Keratinocyte (primary cell): ENCODE measurements around the gene THRAP3. TPM values are rescaled to one million over a fixed set of nuclear protein-coding genes. Genes with fewer than 3 reads are reported as not detected.

ENCODE experiments used
- DNase-seq: peaks from one replicate; pipeline ENCODE4 v3.0.0-alpha.2; 2011; ENCODE audit warnings: low read depth, missing footprints, low spot score
- FAIRE-seq: peaks from 2 replicates; lab custom pipeline; 2011; peaks lifted over from hg19 to GRCh38; lab: Jason Lieb, UNC
- H2AFZ ChIP-seq: 2 replicates; pipeline ENCODE4 v1.6.0; 2012; ENCODE audit warnings: low read length, control low read depth, inconsistent platforms; ENCODE audit not compliant: control insufficient read depth
- H3K27ac ChIP-seq: 2 replicates; pipeline ENCODE4 v1.5.1; 2011; ENCODE audit warnings: low read length; ENCODE audit not compliant: control insufficient read depth, insufficient read depth
- H3K27me3 ChIP-seq: 3 replicates; pipeline ENCODE4 v1.6.0; 2011; ENCODE audit warnings: low read length; ENCODE audit not compliant: control insufficient read depth, insufficient read depth; ENCODE audit errors: extremely low read depth
- H3K36me3 ChIP-seq, 2 experiments: 2 replicates in 1 of 2; 3 replicates in 1 of 2; pipeline ENCODE4 v1.5.1; 2011; ENCODE audit warnings: low read length in 2 of 2, mild to moderate bottlenecking in 1 of 2; ENCODE audit not compliant: control insufficient read depth in 2 of 2, insufficient read depth in 2 of 2; ENCODE audit errors: extremely low read depth in 1 of 2
- H3K4me1 ChIP-seq: 3 replicates; pipeline ENCODE4 v1.5.1; 2011; ENCODE audit warnings: low read length; ENCODE audit not compliant: control insufficient read depth, insufficient read depth; ENCODE audit errors: extremely low read depth
- H3K4me2 ChIP-seq: 3 replicates; pipeline ENCODE4 v1.6.0; 2011; ENCODE audit warnings: low read depth, low read length; ENCODE audit not compliant: control insufficient read depth, insufficient read depth; ENCODE audit errors: extremely low read depth
- H3K4me3 ChIP-seq, 3 experiments: fragments of 200-600 bp in 1 of 3; sonication (generic) in 1 of 3; 2 replicates in 2 of 3; 3 replicates in 1 of 3; pipeline ENCODE4 v1.5.1; 2011 to 2016; ENCODE audit warnings: low read length in 3 of 3, mild to moderate bottlenecking in 3 of 3, control low read depth in 2 of 3, inconsistent platforms in 1 of 3, low read depth in 1 of 3, mixed read lengths in 1 of 3, mixed run types in 1 of 3, moderate library complexity in 1 of 3; ENCODE audit not compliant: control insufficient read depth in 2 of 3, insufficient read depth in 2 of 3; ENCODE audit errors: extremely low read depth in 1 of 3
- H3K79me2 ChIP-seq: 2 replicates; pipeline ENCODE4 v1.6.0; 2012; ENCODE audit warnings: low read length; ENCODE audit not compliant: control insufficient read depth, insufficient read depth
- H3K9ac ChIP-seq: 3 replicates; pipeline ENCODE4 v1.6.0; 2011; ENCODE audit warnings: low read length; ENCODE audit not compliant: control insufficient read depth, insufficient read depth; ENCODE audit errors: extremely low read depth
- H3K9me1 ChIP-seq: 3 replicates; pipeline ENCODE4 v1.6.0; 2011; ENCODE audit warnings: low read length; ENCODE audit not compliant: control insufficient read depth, insufficient read depth; ENCODE audit errors: extremely low read depth
- H3K9me3 ChIP-seq: 2 replicates; pipeline ENCODE4 v1.5.1; 2012; ENCODE audit warnings: low read depth, low read length; ENCODE audit not compliant: control insufficient read depth
- H4K20me1 ChIP-seq: 3 replicates; pipeline ENCODE4 v1.6.0; 2011; ENCODE audit warnings: low read length; ENCODE audit not compliant: control insufficient read depth, insufficient read depth; ENCODE audit errors: extremely low read depth
- CTCF ChIP-seq, 3 experiments: IDR thresholded peaks in 1 of 3; conservative IDR thresholded peaks in 1 of 3; optimal IDR thresholded peaks in 1 of 3; 2 replicates in 2 of 3; 3 replicates in 1 of 3; pipeline versions ENCODE3 to v1.5.1; 2011; ENCODE audit warnings: low read length in 3 of 3, mild to moderate bottlenecking in 3 of 3, moderate library complexity in 2 of 3, control low read depth in 1 of 3, inconsistent platforms in 1 of 3; ENCODE audit not compliant: insufficient read depth in 2 of 3; ENCODE audit errors: extremely low read depth in 1 of 3
- EZH2 ChIP-seq: IDR thresholded peaks from one replicate; pipeline ENCODE4 v1.6.1; 2012; ENCODE audit warnings: inconsistent platforms, mild to moderate bottlenecking, low read length, moderate library complexity
- dilution Hi-C: fragments of 300-500 bp; cut with MboI; formaldehyde crosslinking; loops from one replicate; pipeline ENCODE4 v1.7.0; 2020; ENCODE audit warnings: low sequenced_read_pairs; ENCODE audit not compliant: extremely low pct_ligation_motif_present
- polyA minus RNA-seq, 3 experiments: library from RNA; depleted of rRNA, polyadenylated mRNA; stranded (reverse); fragments of >200 nt; gene quantifications; 1 replicate in 1 of 3; 2 replicates in 1 of 3; 3 replicates in 1 of 3; pipeline ENCODE4 v1.2.3, GENCODE V29; 2011
- polyA plus RNA-seq, 5 experiments: library from polyadenylated mRNA; depleted of rRNA in 3 of 5; stranded (reverse) in 3 of 5; stranded (forward) in 1 of 5; unstranded in 1 of 5; fragments of >200 nt; gene quantifications; 1 replicate in 1 of 5; 2 replicates in 3 of 5; 3 replicates in 1 of 5; pipeline versions ENCODE4 v1.2.1 to v1.2.3, GENCODE V29; 2011 to 2012; ENCODE audit warnings: missing spikeins in 2 of 5, low read depth in 1 of 5, low replicate concordance in 1 of 5

Gene THRAP3, protein sequence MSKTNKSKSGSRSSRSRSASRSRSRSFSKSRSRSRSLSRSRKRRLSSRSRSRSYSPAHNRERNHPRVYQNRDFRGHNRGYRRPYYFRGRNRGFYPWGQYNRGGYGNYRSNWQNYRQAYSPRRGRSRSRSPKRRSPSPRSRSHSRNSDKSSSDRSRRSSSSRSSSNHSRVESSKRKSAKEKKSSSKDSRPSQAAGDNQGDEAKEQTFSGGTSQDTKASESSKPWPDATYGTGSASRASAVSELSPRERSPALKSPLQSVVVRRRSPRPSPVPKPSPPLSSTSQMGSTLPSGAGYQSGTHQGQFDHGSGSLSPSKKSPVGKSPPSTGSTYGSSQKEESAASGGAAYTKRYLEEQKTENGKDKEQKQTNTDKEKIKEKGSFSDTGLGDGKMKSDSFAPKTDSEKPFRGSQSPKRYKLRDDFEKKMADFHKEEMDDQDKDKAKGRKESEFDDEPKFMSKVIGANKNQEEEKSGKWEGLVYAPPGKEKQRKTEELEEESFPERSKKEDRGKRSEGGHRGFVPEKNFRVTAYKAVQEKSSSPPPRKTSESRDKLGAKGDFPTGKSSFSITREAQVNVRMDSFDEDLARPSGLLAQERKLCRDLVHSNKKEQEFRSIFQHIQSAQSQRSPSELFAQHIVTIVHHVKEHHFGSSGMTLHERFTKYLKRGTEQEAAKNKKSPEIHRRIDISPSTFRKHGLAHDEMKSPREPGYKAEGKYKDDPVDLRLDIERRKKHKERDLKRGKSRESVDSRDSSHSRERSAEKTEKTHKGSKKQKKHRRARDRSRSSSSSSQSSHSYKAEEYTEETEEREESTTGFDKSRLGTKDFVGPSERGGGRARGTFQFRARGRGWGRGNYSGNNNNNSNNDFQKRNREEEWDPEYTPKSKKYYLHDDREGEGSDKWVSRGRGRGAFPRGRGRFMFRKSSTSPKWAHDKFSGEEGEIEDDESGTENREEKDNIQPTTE
- polyA plus RNA-seq (58.4 to 79.6 TPM (median 76.1 TPM) in 3 replicates), polyA minus RNA-seq (57.2 to 113 TPM (median 65.5 TPM) in 3 replicates)
- polyA plus RNA-seq (2011; ENCODE audit: low read depth) = 85.5 TPM
- polyA plus RNA-seq (2011; cell fraction: cytosol; rRNA removed) = 34.3 and 59.9 TPM in 2 replicates
- polyA plus RNA-seq (2011; cell fraction: nucleus; rRNA removed) = 91.9 and 96.0 TPM in 2 replicates
- polyA plus RNA-seq (2012; ENCODE audit: low replicate concordance) = 42.0 and 71.2 TPM in 2 replicates
- polyA minus RNA-seq (2011; cell fraction: cytosol; rRNA and poly(A)+ RNA removed) = 32.4 TPM
- polyA minus RNA-seq (2011; cell fraction: nucleus; rRNA and poly(A)+ RNA removed) = 65.9 and 114 TPM in 2 replicates

GRCh38 chr1:36223996-36224536 lies at the start of gene THRAP3:
Gene THRAP3 (plus strand): TSS chr1:36224443. CDS start chr1:36282564, 58,121 bp downstream.
- H3K36me3 ChIP-seq = peaks cover 8 to 12% of the 10 kb centered on the region in 2 experiments
- dilution Hi-C loops = no loop called here
- peak; percentile 43 for FAIRE-seq
- peak within 1 kb of the TSS; percentile 97 for H3K27ac ChIP-seq
- H3K9ac ChIP-seq = peak within 1 kb of the TSS; percentile 93
- H3K4me3 ChIP-seq = peak within 1 kb of the TSS; percentile 79 to 100 (median 100)
- peaks cover 20% of the 10 kb centered on the region for H4K20me1 ChIP-seq
- peak within 1 kb of the TSS; percentile 98 for H3K4me2 ChIP-seq
- peak; percentile 87 for DNase-seq
- no peaks in the 10 kb centered on the region for H3K9me1 ChIP-seq
- H3K9me3 ChIP-seq = no peaks in the 10 kb centered on the region
- H3K27me3 ChIP-seq = no peaks in the 10 kb centered on the region
- TF ChIP-seq EZH2 (no peak), CTCF (optimal IDR thresholded peaks at IDR 0.05 in 1 of 3, IDR thresholded peaks at IDR 0.05 in 1 of 3, conservative IDR thresholded peaks at IDR 0.05 in 1 of 3; ENCODE audit: extremely low read depth in 1 of 3, insufficient read depth in 2 of 3, low read length in 3 of 3) (no peak)
- H3K4me1 ChIP-seq = peaks cover 15% of the 10 kb centered on the region
- H3K79me2 ChIP-seq = peaks cover 48% of the 10 kb centered on the region
- H2AFZ ChIP-seq = peak within 1 kb of the TSS; percentile 85

GRCh38 chr1:36174713-36175112 lies 49.5 kb upstream of the THRAP3 start:
- no peak for FAIRE-seq
- H3K4me1 ChIP-seq = peaks cover 58% of the 10 kb centered on the region
- H3K36me3 ChIP-seq = peaks cover 50 to 61% of the 10 kb centered on the region in 2 experiments
- no peaks in the 10 kb centered on the region for H3K9me1 ChIP-seq
- H3K79me2 ChIP-seq = peaks cover 59% of the 10 kb centered on the region
- TF ChIP-seq EZH2 = no peak
- no peak for TF ChIP-seq CTCF (optimal IDR thresholded peaks at IDR 0.05 in 1 of 3, IDR thresholded peaks at IDR 0.05 in 1 of 3, conservative IDR thresholded peaks at IDR 0.05 in 1 of 3; ENCODE audit: extremely low read depth in 1 of 3, insufficient read depth in 2 of 3, low read length in 3 of 3)
- H3K27ac ChIP-seq = peak overlapping the region; percentile 55
- H3K9me3 ChIP-seq = no peaks in the 10 kb centered on the region
- peaks cover 8% of the 10 kb centered on the region for H4K20me1 ChIP-seq
- H3K4me2 ChIP-seq = no peak overlapping the region
- dilution Hi-C loops = no loop called here
- no peak overlapping the region for H2AFZ ChIP-seq
- peak overlapping the region; percentile 12 for H3K9ac ChIP-seq
- no peak for DNase-seq
- no peaks in the 10 kb centered on the region for H3K27me3 ChIP-seq
- H3K4me3 ChIP-seq = no peak overlapping the region
